GM12891 (cell line): ENCODE data around the gene SMIM7.
"Not testable (repeated sequence)": the region's sequence is repeated elsewhere in the genome, so short reads cannot be mapped to it uniquely, and the experiment has no call there.

ENCODE experiments used
- DNase-seq: peaks from one replicate; pipeline ENCODE4 v3.0.0; 2011; ENCODE audit warnings: low spot score; ENCODE audit not compliant: insufficient read length
- FAIRE-seq: peaks from 2 replicates; lab custom pipeline; 2011; peaks lifted over from hg19 to GRCh38; lab: Jason Lieb, UNC
- PAX5 ChIP-seq: IDR thresholded peaks from 2 replicates; pipeline ENCODE4 v1.6.1; 2011; ENCODE audit warnings: low read length, moderate library complexity, mild to moderate bottlenecking; ENCODE audit not compliant: insufficient read depth, severe bottlenecking
- POLR2A ChIP-seq: IDR thresholded peaks from 2 replicates; pipeline ENCODE4 v1.6.1; 2011; ENCODE audit warnings: low read depth, low read length, control low read depth
- POLR2AphosphoS5 ChIP-seq: IDR thresholded peaks from 2 replicates; pipeline ENCODE4 v1.6.1; 2011; ENCODE audit warnings: low read depth, low read length, control low read depth
- POU2F2 ChIP-seq: IDR thresholded peaks from 2 replicates; pipeline ENCODE4 v1.6.1; 2011; ENCODE audit warnings: low read depth, mild to moderate bottlenecking, control low read depth, low read length, moderate library complexity
- SPI1 ChIP-seq: IDR thresholded peaks from 2 replicates; pipeline ENCODE4 v1.6.1; 2011; ENCODE audit warnings: low read depth, low read length, control low read depth
- TAF1 ChIP-seq: IDR thresholded peaks from 2 replicates; pipeline ENCODE4 v1.6.1; 2011; ENCODE audit warnings: low read depth, low read length, control low read depth

SMIM7 gene

DNA sequence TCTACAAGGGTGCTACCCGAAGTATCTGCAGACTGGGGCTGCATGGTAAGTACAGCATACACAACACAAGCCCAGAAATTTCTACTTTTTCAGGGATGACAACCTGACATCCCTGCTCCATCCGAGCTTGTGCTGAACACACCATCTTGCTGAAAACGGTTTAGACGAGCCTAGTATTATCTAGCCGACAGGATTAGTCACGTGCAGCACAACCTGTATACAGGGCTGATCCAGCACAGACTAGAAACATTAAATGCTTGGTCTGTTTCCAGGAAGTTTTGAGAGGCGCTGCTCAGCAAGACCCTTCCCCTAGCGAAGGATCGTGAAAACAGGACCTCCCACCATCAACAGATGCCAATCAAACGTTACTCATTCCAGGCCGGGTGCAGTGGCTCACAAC lies 4.2 kb downstream of the SMIM7 start:
- FAIRE-seq (no peak), DNase-seq (no peak)
- no peak for TF ChIP-seq POLR2AphosphoS5
- TF ChIP-seq PAX5, result no peak
- no peak for TF ChIP-seq POU2F2
- no peak for TF ChIP-seq TAF1
- no peak for TF ChIP-seq SPI1
- no peak for TF ChIP-seq POLR2A

DNA sequence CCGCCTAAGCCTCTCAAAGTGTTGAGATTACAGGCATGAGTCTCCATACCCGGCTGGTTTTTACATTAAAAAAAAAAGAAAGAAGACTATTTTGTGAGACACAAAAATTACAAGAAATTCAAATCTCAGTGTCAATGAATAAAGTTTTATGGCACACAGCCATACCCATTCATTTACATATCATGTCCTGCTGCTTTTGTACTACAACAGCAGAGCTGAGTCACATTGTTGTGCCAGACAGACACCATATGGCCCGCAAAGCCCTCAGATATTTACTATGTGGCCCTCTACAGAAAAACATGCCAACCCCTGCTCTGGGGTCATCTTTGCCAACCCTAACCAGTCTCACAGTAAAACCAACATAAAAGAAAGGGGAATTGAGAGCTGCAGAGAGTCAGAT lies 5.3 kb downstream of the SMIM7 start:
- TF ChIP-seq POLR2AphosphoS5, result no peak
- TF ChIP-seq SPI1, result no peak
- TF ChIP-seq POU2F2, result no peak
- no peak for TF ChIP-seq POLR2A
- TF ChIP-seq PAX5, result no peak
- no peak for TF ChIP-seq TAF1
- DNase-seq, result no peak
- FAIRE-seq, result no peak

DNA sequence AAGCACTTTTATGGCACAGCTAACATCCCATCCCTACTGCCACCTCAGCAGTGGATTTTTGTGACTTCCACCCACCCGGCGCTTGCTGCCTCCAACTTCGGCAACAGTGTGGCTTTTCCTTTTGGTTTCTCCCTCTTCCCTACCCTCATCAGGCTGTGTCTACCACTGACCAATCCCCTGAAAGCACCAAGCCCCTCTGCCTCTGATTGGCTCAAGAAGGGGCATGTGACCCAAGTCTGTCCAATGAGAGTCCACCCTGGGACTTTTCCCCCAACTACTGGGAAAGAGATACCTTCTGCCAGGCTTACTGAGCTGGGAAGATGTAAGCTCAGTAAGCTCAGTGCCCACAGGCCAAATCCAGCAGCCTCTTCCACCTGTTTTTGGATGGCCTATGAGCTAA lies 5.8 kb downstream of the SMIM7 start:
- TF ChIP-seq PAX5 (no peak), POLR2AphosphoS5 (peak; percentile 19; the same call in 1 of the 2 replicates)
- DNase-seq (no peak), FAIRE-seq (no peak)

DNA sequence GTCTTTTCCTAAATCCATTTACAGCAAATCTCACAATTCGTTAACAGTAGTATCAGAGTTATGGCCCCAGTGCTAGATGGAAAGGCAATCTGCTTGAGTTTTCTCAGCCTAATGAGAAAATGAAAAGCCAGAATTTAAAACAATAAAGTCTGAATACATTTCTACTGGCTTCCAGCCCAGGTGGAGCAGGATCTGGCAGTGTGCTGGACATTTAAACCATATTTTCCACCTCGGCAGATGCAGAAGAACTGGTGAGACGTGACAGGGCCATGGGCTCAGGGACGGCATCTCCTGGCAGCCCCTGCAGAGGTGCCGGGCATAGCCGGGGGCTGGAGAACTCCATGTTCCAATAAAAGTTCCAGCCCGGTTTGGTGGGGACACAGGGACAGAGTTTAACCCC lies 7.1 kb downstream of the SMIM7 start:
- TF ChIP-seq TAF1, result no peak
- no peak for TF ChIP-seq PAX5
- TF ChIP-seq POLR2A, result no peak
- no peak for TF ChIP-seq POU2F2
- TF ChIP-seq SPI1, result no peak
- TF ChIP-seq POLR2AphosphoS5, result no peak
- DNase-seq, result no peak
- no peak for FAIRE-seq

DNA sequence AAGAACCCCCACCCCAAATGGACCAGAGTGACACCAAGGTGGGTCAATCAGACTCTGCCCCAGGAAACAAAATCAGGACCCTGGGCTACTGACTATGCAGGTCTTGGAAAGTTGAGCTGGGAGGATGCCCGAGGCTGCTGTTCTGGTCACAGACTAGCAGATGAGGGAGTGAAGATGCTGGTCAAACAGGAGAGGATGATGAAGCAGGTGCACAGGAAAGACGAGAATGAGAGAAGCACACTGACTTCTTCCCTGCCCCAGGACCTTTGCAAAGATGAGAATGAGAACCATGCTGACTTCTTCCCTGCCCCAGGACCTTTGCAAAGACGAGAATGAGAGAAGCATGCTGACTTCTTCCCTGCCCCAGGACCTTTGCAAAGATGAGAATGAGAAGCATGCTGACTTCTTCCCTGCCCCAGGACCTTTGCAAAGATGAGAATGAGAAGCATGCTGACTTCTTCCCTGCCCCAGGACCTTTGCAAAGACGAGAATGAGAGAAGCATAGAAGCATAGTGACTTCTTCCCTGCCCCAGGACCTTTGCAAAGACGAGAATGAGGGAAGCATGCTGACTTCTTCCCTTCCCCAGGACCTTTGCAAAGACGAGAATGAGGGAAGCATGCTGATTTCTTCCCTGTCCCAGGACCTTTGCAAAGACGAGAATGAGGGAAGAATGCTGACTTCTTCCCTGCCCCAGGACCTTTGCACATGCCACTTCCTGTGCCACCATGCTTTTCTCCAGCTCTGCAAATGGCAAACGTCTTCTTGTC lies 8.3 kb downstream of the SMIM7 start:
- DNase-seq, FAIRE-seq: not testable (repeated sequence)

DNA sequence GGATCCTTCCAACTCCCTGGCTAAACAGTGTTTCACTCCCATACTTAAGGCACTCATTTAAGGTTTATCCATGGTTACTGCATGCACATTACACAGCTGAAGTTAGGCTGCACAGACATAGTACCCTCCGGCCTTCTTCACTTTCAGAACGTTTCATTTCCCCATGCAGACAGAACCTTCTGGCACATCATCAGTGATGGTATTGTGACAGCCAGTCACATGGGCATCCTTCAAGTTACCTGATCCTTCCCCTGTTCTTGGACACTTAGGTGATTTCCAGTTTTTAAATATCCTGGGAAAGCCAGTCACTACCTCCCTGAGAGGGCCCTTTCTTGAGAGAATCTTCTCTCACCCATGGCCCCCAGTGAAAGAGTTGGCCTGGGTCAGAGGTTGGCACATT lies 9.1 kb downstream of the SMIM7 start:
- no peak for TF ChIP-seq PAX5
- no peak for TF ChIP-seq POU2F2
- no peak for TF ChIP-seq SPI1
- no peak for TF ChIP-seq TAF1
- no peak for TF ChIP-seq POLR2AphosphoS5
- TF ChIP-seq POLR2A, result no peak
- FAIRE-seq (no peak), DNase-seq (no peak)

DNA sequence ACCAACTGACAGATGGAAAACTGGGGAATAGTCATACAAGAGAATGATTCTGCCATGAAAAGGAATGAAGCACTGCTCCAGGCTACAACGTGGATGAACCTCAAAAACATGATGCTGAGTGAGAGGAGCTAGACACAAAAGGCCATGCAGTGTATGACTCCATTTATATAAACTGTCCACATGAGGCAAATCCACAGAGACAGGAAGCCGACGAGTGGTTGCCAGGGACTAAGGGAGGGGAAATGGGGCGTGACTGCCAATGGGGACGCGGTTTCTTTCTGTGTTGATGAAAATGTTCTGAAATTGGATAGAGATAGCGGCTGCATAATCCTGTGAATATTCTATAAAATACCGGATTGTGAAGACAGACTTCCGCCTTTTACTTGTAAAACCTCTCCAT lies 10.2 kb downstream of the SMIM7 start:
- DNase-seq, result no peak
- TF ChIP-seq TAF1, result no peak
- no peak for TF ChIP-seq POU2F2
- no peak for TF ChIP-seq SPI1
- no peak for TF ChIP-seq POLR2AphosphoS5
- TF ChIP-seq PAX5, result no peak
- TF ChIP-seq POLR2A, result no peak
- FAIRE-seq, result no peak

DNA sequence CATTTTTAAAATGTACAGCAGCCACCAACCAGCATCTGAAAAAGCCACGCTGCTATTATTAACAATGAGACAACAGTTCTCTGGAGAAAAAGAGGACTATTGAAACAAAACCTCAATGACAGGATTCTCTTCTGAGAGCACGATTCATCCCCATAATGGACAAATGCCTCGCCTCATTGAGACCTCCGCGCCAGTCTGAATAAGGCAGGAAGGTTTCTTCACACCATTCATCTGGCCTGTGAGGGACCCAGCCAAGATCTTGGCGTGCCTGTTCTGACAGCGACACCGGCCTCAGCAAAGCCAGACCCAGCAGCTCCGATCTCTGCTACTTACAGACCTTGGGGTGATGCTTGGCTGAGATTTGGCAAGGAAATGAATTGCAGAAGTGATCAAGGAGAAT lies 14.8 kb downstream of the SMIM7 start:
- no peak for FAIRE-seq
- no peak for TF ChIP-seq SPI1
- no peak for TF ChIP-seq PAX5
- DNase-seq, result no peak

DNA sequence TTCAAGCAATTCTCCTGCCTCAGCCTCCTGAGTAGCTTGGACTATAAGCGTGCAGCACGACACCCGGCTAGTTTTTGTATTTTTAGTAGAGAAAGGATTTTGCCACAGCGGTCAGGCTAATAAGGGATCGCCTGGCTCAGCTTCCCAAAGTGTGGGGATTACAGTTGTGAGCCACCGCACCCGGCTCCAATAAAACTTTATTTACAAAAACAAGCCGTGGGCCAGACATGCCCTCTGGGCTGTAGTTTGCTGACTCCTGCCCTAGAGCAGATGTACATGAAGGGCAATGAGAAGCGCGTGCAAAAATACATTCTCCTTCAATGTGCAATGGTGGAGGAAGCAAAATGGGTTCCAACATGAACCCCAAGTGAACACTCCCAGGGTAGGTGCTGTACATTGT lies 18.2 kb downstream of the SMIM7 start:
- TF ChIP-seq PAX5 (no peak), POLR2A (no peak), POLR2AphosphoS5 (no peak), SPI1 (no peak), POU2F2 (no peak), TAF1 (no peak)
- DNase-seq, result no peak
- FAIRE-seq, result no peak

DNA sequence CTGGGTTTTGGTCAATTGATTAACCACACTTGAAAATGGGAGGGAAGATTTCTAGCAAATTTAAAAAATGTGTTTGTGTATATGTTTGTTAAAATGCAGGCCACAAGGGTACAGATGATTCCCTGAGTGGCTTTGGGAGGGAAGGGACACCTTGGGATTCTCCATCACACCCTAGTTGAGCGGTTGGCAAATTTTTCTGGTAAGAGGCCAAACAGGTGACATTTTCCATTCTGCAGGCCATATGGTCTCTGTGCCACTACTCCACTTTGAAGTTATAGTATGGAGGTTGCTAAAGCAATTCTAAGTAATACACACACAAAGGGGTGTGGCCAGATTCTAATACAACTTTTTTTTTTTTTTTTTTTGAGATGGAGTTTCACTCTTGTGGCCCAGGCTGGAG lies 19.0 kb downstream of the SMIM7 start:
- FAIRE-seq (no peak), DNase-seq (no peak)
- no peak for TF ChIP-seq POU2F2
- no peak for TF ChIP-seq SPI1
- TF ChIP-seq PAX5, result no peak
